SHP77 (cell line): ENCODE measurements around the gene CAPRIN2.

Source experiments
- DNase-seq, 2 experiments: peaks; one replicate each; lab custom pipeline; 2025; lab: John Stamatoyannopoulos, UW

Gene CAPRIN2

DNA sequence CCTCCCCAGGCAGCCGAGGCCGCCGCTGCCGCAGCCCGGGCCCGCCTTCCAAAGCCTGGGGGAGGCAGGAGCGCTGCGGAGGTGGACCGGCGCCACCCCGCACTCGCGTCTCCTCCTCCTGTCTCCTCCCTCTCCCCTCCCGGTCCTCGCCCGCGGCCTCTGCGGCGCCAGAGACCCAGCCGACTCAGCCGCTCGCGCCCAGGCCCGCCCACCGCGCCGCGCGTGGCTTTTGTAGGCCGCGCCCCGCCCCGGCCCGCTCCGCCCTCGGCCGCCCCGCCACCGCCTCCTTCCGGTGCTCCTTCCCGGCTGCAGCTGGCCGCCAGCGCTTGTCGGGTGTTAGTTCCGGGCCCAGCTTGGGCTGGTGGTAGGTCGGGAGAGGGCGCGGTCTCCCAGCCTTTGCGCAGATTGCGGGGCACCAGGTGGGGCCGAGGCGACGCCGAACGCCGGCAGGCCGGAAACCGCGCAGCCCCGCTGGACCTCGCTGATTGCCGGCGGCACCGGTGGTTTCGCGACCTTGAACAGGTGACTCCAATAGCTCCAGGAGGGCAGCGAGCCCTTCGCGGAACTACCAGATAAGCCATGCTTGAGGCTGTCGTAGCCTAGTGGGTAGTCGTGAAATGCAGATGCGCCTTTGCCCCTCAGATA lies at the start of gene CAPRIN2:
TSS of gene CAPRIN2 (minus strand) at position 202 of the 645 bp plus-strand sequence. CDS start 1,431 bp downstream, outside the sequence.
- peak; percentile 98 to 100 for DNase-seq

DNA sequence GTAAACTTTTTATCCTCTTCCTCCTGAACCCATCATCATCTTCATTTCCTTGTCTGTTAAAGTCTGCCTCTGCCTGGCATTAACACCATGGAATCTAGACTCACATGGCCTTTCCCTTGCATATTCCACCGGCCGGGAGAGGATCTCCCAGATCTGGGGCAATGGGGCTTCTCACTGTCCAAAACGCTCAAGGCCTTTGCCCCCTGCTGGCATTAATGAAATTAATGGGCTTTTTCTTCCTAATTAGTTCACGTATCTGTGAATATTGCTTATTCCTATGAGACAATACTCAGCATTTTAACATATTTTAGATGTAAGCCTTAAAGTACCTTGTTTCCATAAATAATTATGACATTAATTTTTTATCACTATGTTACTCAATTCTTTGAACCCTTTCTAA lies 42.9 kb upstream of the CAPRIN2 start:
- no peak for DNase-seq

DNA sequence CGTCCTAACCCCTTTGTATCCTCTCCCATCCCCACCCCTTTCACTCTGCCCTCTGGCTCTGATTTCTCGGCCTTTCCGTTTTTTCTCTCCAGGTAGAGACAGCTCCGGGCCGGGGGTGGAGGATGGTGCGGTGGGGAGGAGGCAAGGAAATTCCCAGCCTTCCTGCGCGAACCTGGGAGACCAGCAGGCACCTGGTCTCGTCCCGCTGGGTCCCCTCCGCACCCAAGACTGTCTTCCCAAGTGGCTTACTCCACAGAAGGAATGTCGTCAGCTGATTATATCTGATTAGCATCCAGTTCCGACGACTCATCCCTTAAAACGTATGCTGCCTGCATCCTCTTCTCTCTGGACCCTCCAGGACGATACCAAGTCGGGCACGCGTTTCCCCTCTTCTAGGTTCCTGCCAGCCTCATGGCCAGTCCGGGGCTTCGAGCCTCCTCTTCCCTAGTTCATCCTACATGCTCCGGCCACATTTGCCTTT lies 42.2 kb upstream of the CAPRIN2 start:
- peak; percentile 11 to 16 for DNase-seq

DNA sequence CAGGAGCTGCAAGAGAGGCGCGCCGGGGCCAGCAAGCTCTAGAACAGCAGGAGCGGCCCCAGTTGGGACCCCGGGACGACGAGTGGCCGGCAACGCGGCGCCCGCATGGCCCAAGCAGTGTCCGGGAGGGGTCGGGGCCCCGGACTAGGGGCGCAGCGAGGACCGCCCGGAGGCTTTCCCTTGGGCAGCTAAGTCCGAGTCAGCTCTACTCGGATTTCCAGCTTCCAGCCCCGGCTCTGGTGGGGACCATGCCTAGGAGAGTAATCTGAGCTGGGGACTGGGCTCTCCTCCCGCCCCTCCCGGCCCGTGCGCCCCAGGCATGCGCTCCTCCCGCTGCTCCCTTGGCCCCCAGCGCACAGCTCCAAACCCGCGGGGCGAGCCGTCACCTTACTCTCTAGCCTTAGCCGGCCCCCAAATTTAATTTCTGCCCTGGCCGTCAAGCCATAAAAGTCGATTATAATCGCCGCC lies 41.6 kb upstream of the CAPRIN2 start:
- peak in 1 of 2 experiments; percentile 67 for DNase-seq

- peak; percentile 66 to 76 for DNase-seq
These were observed 40.9 kb upstream of the CAPRIN2 start for GRCh38 chr12:30795410-30796312.

DNA sequence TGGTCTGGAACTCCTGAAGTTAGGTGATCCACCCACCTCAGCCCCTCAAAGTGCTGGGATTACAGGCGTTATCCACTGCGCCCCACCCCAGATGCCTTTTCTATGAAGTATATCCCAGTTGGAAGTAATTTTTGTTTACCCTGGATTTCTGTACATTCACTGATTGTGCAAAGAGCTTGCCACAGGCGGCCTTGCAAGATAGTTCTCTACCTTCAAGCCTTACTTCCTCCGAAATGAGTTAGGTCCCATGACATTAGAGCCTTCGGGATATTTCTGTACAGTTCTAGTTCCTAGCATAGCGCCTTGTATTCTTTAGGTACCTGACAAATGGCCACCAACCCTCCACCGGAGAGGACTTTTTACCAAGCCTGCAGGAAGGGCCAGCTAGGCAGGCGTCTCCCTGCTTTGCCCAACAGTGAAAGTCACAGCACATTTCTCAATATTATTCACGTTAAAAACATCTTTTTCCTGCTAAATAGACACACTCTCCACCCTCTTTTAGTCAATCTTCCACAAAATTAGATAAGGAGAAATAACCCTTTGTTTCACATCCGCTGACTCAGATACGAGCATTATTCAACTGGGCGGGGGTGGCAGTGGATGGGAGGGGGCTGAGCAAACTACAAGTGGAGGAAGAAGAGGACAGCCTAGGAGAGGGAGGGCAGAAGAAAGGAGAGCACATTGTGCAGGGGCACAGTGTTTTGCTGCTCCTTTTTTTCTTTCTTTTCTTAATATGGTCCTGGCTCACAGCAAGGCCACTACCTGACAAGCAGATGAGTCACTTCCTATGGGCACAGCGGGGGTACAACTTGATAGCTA lies 40.0 kb upstream of the CAPRIN2 start:
- peak in 1 of 2 experiments; percentile 10 for DNase-seq

DNA sequence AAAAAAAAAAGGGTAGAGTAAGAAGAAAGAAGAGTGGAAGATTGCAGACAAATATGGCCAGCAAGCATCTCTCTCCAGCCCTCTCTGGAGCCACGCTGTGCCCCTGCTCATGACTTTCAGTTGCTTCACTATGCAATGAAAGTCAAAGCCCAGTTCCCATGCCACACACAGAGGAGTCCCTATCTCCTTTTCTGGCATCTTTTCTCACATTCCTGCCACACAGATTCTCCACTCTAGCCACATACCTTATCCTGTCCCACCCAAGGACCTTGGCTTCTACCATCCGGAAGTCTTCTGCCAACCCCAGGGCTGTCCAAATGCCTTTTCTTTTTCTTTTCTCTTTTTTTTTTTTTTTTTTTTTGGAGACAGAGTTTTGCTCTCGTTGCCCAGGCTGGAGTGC lies 39.3 kb upstream of the CAPRIN2 start:
- no peak for DNase-seq

DNA sequence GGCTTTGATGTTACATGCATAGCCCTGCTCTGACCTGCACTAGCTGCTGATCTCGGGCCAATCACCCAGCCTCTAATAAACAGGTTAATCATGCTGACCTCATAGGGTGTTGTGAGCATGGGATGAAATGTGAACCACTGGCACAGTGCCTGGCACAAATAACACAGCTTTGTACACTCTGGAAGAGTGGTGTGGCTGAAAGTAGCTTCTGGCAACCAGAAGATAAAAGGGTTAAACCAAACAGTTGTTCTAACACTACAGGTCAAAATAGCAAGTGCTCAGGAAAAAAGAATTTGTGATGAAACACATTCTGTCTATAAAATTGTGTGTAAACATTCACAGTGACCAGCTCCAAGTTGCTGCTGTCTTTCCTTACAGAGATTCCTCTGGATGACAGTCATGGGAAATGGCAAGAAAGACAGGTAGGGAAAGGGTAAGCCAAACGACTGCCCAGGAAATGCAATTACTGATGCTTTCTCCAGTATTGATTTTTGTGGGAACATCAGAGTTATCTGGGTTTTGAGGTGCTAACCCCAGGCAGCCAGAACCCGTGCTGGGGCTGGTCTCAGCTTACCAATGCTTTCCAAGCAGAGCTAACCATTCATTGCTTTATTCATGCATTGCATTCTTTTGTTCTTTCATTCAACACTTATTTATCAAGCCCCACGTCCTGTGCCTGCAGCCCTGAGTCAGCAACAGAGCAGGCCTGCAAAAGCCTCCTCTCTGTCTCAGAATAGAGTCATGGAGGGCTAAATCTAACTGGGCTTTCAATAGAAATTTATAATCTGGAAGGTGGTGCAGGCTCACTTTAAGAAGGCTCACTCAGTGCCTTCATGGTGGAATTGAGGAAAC lies 38.1 kb upstream of the CAPRIN2 start:
- DNase-seq = no peak

DNA sequence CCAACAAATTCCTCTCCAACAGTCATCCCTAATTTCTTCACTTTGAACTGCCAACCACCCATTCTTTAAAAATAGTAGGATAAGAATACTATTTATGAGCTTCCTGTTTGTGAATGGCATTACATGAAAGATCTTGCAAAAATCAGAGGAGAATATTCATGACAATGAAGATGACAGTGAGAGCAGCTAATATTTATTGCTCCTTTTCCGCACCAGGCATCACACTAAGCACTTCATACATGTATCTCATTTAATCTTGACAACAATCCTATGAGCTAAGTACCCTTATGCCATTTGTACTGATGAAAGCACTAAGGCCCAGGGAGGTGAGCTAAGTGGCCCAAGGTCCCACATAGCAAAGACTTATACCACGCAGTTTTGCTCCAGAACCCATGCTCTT lies 37.3 kb upstream of the CAPRIN2 start:
- no peak for DNase-seq

GRCh38 chr12:30788754-30789153 lies 34.0 kb upstream of the CAPRIN2 start:
- no peak for DNase-seq

- DNase-seq = no peak
These were observed 30.9 kb upstream of the CAPRIN2 start for GRCh38 chr12:30785630-30786029.

- no peak for DNase-seq
These were observed 29.8 kb upstream of the CAPRIN2 start for GRCh38 chr12:30784508-30784907.

DNA sequence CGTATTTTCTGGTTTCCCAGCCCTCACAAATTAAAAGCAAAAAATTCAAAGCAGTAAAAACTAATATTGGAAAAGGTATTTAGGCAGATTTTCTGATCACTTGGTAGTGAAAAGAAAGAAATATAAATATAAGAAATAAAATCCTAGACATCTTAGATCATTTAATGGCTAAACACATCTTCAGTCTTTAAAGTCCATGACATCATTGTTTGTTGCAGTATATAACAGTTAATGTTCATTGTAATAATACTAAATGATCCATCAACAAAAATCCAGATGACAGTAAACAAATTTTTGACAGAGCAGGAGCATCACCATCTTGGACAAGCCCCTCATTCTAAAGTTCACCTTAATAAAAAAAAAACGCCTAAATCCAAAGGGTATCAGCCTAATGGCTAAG lies 29.2 kb upstream of the CAPRIN2 start:
- DNase-seq = no peak

- DNase-seq = no peak
These were observed 27.8 kb upstream of the CAPRIN2 start for GRCh38 chr12:30782316-30783173.

DNA sequence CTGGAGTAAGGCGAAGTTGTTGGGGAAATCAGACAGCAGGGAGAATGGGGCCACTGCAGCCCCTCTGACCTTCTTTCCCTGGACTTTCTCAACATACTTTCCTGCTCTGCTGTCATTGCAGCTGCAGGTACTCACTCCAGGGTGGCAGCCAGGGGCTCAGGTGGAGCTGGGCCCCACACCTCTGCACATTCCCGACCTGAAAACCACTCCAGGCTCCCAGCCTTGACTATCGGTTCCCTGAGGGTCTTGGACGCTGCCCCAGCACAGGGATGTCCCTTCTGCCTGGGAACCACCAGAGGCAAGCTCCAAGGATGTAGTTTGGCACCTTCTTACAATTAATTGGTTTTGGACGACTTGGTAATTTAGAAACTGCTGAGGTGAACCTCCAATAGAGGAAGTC lies 24.8 kb upstream of the CAPRIN2 start:
- DNase-seq = no peak

- DNase-seq = no peak
These were observed 24.4 kb upstream of the CAPRIN2 start for GRCh38 chr12:30779178-30779577.

DNA sequence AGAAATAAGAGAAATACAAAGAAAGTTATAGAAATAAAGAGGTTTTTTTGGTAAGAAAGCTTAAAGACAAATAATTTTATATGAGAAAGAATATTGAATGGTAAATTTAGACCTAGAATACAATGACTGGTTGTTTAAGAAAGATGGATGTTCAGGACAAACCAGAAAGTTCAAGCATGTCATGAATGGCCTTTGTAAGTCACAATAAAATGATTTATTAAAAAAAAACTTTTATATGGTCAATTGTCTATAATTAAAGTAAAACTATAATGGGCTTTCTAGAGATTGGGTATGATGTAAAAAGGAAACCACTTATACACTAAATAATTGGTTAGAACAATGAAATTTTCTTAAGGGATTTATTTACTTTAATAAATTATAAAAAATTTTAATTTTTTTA lies 19.8 kb upstream of the CAPRIN2 start:
- DNase-seq = no peak

GRCh38 chr12:30769802-30770201 lies 15.1 kb upstream of the CAPRIN2 start:
- DNase-seq = no peak

GRCh38 chr12:30764251-30764650 lies 9.5 kb upstream of the CAPRIN2 start:
- peak; percentile 28 to 36 for DNase-seq

DNA sequence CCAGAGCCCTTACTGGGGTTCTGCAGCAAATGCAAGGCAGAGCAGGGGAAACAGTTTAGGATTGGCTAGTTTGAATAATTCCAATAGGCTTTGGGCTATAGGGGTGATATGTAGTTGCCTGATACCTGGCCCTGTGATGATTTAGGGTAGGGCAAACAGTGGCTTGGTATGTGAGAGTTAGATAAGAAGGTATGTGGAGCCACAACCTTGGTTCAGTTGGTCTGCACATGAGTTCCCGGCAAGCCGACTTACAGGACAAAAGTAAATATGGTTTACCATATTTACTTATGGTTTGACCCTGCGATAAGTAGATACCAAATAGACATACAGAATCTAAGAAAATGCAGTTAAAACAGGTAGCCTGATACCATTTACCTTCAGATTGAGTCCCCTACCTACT lies 8.3 kb upstream of the CAPRIN2 start:
- no peak for DNase-seq
